ENCODE data around the gene HTT. TPM values are rescaled to one million over a fixed set of nuclear protein-coding genes. Genes with fewer than 3 reads are reported as not detected.

HTT gene
- total RNA-seq, 1 donor from 2014 or later, result 82.8 TPM

GRCh38 chr4:3247399-3248177 lies 173.1 kb downstream of the HTT start:
- H3K36me3 Mint-ChIP-seq (ENCODE audit: insufficient read depth), result peaks cover 2% of the 10 kb centered on the region
- no peak overlapping the region for H3K27ac Mint-ChIP-seq
- peaks cover 3% of the 10 kb centered on the region for H3K4me1 Mint-ChIP-seq (ENCODE audit: low read depth)
- H3K9me3 Mint-ChIP-seq (ENCODE audit: low read depth), result no peaks in the 10 kb centered on the region
- H3K27me3 Mint-ChIP-seq, result no peaks in the 10 kb centered on the region
- H3K4me3 Mint-ChIP-seq (ENCODE audit: low read depth), result no peak overlapping the region
- no peak for DNase-seq (ENCODE audit: low spot score, unreplicated experiment)
- no peak for TF ChIP-seq CTCF (IDR thresholded peaks at IDR 0.05; ENCODE audit: unreplicated experiment)

GRCh38 chr4:3248178-3248480 lies 173.6 kb downstream of the HTT start:
- Mint-ChIP-seq H3K4me1 (ENCODE audit: low read depth) (peaks cover 3% of the 10 kb centered on the region), H3K4me3 (ENCODE audit: low read depth) (no peak overlapping the region), H3K36me3 (ENCODE audit: insufficient read depth) (peaks cover 2% of the 10 kb centered on the region), H3K27ac (no peak overlapping the region), H3K9me3 (ENCODE audit: low read depth) (no peaks in the 10 kb centered on the region), H3K27me3 (no peaks in the 10 kb centered on the region)
- no peak for TF ChIP-seq CTCF (IDR thresholded peaks at IDR 0.05; ENCODE audit: unreplicated experiment)
- no peak for DNase-seq (ENCODE audit: low spot score, unreplicated experiment)

- Mint-ChIP-seq H3K27ac (no peak within 1 kb of the TSS), H3K36me3 (ENCODE audit: insufficient read depth) (no peaks in the 10 kb centered on the region), H3K4me1 (ENCODE audit: low read depth) (peaks cover 3% of the 10 kb centered on the region), H3K9me3 (ENCODE audit: low read depth) (no peaks in the 10 kb centered on the region), H3K4me3 (ENCODE audit: low read depth) (no peak within 1 kb of the TSS), H3K27me3 (no peaks in the 10 kb centered on the region)
- TF ChIP-seq CTCF (IDR thresholded peaks at IDR 0.05; ENCODE audit: unreplicated experiment), result no peak
- no peak for DNase-seq (ENCODE audit: low spot score, unreplicated experiment)
These were observed 174.6 kb downstream of the HTT start, which contains the start of gene MSANTD1 for GRCh38 chr4:3248811-3249661. Gene MSANTD1, plus strand, starts transcription at chr4:3249159. Its CDS starts 64 bp downstream, at chr4:3249223.

GRCh38 chr4:3249711-3250437 lies 175.4 kb downstream of the HTT start:
- no peaks in the 10 kb centered on the region for H3K27me3 Mint-ChIP-seq
- no peak for DNase-seq (ENCODE audit: low spot score, unreplicated experiment)
- H3K4me1 Mint-ChIP-seq (ENCODE audit: low read depth), result peaks cover 3% of the 10 kb centered on the region
- no peak overlapping the region for H3K4me3 Mint-ChIP-seq (ENCODE audit: low read depth)
- peak overlapping the region; percentile 82 for H3K27ac Mint-ChIP-seq
- H3K9me3 Mint-ChIP-seq (ENCODE audit: low read depth), result no peaks in the 10 kb centered on the region
- TF ChIP-seq CTCF (IDR thresholded peaks at IDR 0.05; ENCODE audit: unreplicated experiment), result no peak
- H3K36me3 Mint-ChIP-seq (ENCODE audit: insufficient read depth), result no peaks in the 10 kb centered on the region

GRCh38 chr4:3250438-3250955 lies 176.0 kb downstream of the HTT start:
- Mint-ChIP-seq H3K27ac (peak overlapping the region; percentile 82), H3K36me3 (ENCODE audit: insufficient read depth) (no peaks in the 10 kb centered on the region), H3K9me3 (ENCODE audit: low read depth) (no peaks in the 10 kb centered on the region), H3K4me3 (ENCODE audit: low read depth) (no peak overlapping the region), H3K4me1 (ENCODE audit: low read depth) (peaks cover 3% of the 10 kb centered on the region), H3K27me3 (no peaks in the 10 kb centered on the region)
- no peak for TF ChIP-seq CTCF (IDR thresholded peaks at IDR 0.05; ENCODE audit: unreplicated experiment)
- peak; percentile 43 for DNase-seq (ENCODE audit: low spot score, unreplicated experiment)

All from progenitor cell of endocrine pancreas (in vitro differentiated cells).